ENCODE data around the gene PRG3.

DNA sequence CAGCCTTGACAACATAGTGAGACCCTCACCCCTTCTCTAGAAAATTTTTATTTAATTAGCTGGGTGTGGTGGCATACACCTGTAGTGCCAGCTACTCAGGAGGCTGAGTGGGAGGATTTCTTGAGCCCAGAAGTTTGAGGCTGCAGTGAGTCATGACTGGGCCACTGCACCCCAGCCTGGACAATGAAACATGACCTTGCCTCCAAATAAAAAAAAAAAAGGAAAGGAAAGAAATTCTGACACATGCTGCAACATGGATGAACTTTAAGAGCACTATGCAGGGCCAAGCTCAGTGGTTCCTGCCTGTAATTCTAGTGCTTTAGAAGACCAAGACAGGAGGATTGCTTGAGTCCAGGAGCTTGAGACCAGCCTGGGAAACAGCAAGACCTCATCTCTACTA, 37.2 kb upstream of the PRG3 start:
- no peak for TF ChIP-seq POLR2A (IDR thresholded peaks at IDR 0.05)
- TF ChIP-seq, protein P1, sequence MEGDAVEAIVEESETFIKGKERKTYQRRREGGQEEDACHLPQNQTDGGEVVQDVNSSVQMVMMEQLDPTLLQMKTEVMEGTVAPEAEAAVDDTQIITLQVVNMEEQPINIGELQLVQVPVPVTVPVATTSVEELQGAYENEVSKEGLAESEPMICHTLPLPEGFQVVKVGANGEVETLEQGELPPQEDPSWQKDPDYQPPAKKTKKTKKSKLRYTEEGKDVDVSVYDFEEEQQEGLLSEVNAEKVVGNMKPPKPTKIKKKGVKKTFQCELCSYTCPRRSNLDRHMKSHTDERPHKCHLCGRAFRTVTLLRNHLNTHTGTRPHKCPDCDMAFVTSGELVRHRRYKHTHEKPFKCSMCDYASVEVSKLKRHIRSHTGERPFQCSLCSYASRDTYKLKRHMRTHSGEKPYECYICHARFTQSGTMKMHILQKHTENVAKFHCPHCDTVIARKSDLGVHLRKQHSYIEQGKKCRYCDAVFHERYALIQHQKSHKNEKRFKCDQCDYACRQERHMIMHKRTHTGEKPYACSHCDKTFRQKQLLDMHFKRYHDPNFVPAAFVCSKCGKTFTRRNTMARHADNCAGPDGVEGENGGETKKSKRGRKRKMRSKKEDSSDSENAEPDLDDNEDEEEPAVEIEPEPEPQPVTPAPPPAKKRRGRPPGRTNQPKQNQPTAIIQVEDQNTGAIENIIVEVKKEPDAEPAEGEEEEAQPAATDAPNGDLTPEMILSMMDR (IDR thresholded peaks at IDR 0.05), result no peak
